Measurements from ENCODE around the gene KLRC2. TPM values are rescaled to one million over a fixed set of nuclear protein-coding genes. Genes with fewer than 3 reads are reported as not detected.

KLRC2 gene
- total RNA-seq: not detected in 2 replicates

DNA sequence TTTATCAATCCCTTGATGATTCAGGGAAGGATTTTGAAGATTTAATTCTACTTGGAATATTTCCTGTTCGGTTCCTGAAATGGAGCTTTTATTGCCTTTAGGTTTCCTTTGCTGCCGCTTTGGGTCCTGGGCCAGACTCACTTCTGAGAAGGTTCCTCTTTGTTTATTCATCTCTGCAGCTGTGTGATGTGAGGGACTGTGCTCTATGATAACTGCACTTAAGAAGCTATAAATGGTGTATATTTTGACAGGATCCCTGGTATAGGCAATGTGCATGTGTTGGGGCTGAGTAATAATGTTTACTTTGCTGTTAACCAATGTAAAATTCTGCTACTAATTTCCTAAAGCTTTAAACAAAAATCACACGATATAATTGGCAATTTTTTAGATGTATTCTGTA lies at the start of gene KLRC2:
KLRC2 (minus strand) TSS at position 195 of the 400 bp plus-strand sequence; CDS start at position 171, 24 bp downstream.

DNA sequence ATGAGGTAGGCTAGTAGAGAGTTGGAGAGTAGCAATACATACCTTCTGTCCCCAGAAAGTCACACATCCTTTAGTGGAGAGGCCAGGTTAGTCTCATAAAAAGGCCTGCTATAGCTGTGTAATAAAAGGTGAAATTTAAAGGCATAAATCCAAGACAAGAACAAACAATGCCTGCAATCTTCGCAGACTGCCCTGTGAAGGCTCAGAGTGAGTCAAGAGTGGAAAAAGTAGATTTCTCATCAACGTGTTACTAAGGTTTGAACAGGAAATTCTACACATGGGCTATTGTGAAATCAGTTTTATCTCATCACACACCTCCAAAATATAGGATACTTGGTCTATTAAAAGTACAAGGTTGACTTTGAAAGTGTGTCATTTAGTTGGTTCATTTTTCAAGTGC lies 17.3 kb upstream of the KLRC2 start, which contains the start of gene KLRC1:
KLRC1 (minus strand) TSS at position 222 of the 400 bp plus-strand sequence. CDS start 2,221 bp downstream, outside the sequence.

DNA sequence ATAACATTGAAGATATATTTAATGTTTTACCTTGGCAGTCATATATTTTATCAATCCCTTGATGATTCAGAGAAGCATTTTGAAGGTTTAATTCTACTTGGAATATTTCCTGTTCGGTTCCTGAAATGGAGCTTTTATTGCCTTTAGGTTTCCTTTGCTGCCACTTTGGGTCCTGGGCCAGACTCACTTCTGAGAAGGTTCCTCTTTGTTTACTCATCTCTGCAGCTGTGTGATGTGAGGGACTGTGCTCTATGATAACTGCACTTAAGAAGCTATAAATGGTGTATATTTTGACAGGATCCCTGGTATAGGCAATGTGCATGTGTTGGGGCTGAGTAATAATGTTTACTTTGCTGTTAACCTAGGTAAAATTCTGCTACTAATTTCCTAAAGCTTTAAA lies 15.5 kb downstream of the KLRC2 start, which contains the start of gene KLRC3:
KLRC3 (minus strand) TSS at position 262 of the 400 bp plus-strand sequence; CDS start at position 217, 45 bp downstream.

DNA sequence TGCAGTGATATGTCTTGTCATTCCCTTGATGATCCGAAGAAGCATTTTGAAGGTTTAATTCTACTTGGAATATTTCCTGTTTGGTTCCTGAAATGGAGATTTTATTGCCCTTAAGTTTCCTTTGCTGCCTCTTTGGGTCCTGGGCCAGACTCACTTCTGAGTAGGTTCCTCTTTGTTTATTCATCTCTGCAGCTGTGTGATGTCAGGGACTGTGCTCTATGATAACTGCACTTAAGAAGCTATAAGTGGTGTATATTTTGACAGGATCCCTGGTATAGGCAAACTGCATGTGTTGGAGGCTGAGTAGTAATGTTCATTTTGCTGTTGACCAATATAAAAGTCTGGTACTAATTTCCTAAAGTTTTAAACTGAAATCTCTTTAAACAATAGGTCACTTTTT lies 26.4 kb downstream of the KLRC2 start, which contains the start of gene KLRC4:
KLRC4 (minus strand) TSS at position 366 of the 400 bp plus-strand sequence; CDS start at position 184, 182 bp downstream.

DNA sequence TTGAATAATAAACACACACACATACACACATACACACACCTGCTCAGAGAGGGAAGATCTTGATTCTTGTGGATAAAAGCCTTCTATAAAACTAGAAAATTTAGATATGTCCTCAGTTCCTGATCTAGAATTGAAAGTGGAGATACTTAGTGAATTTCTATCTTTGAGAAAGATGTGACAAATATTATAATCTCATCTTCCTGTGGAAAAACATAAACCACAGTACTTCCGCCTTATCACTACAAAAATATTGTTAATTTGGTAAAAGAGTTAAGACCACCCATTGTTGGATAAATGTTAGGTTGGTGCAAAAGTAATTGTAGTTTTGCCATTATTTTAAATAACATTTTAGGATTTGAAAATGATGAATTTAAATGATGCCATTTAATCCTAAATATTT lies 45.9 kb downstream of the KLRC2 start, which contains the start of gene KLRK1:
KLRK1 (minus strand) TSS at position 138 of the 400 bp plus-strand sequence. CDS start 1,231 bp downstream, outside the sequence.

Other genes with a start within 250 kb of the KLRC2 start
- gene GABARAPL1, start 223.1 kb downstream of the KLRC2 start, total RNA-seq: 34.0 and 141 TPM in 2 replicates
- gene KLRD1, start 128.1 kb downstream of the KLRC2 start, total RNA-seq: 0.16 and 0.69 TPM in 2 replicates
- not detected in 2 replicates for gene KLRK1, start 46.0 kb downstream of the KLRC2 start, total RNA-seq
- gene KLRC4, start 26.3 kb downstream of the KLRC2 start, total RNA-seq: not detected in 2 replicates
- not detected in 2 replicates for gene KLRC3, start 15.4 kb downstream of the KLRC2 start, total RNA-seq
- not detected in 2 replicates for gene KLRC1, start 17.4 kb upstream of the KLRC2 start, total RNA-seq
- gene EIF2S3B, start 69.9 kb upstream of the KLRC2 start, total RNA-seq: 0.32 and 0.69 TPM in 2 replicates
- 9.9 and 30.7 TPM in 2 replicates for gene MAGOHB, start 177.6 kb upstream of the KLRC2 start, total RNA-seq
- gene STYK1, start 238.0 kb upstream of the KLRC2 start, total RNA-seq: 6.0 and 8.4 TPM in 2 replicates